Hair follicle dermal papilla cell (primary cell): ENCODE data around the gene HIGD1B. TPM values are rescaled to one million over a fixed set of nuclear protein-coding genes. Genes with fewer than 3 reads are reported as not detected.

Experiments
- small RNA-seq: library from RNA; depleted of rRNA; stranded (forward); fragments of <200 nt; gene quantifications from one replicate; pipeline ENCODE3, GENCODE V24; 2012
- total RNA-seq: library from RNA; depleted of rRNA; stranded (reverse); fragments of >200 nt; gene quantifications from 2 replicates; pipeline ENCODE4 v1.2.3, GENCODE V29; 2012

HIGD1B gene
- total RNA-seq, result not detected in 2 replicates

DNA sequence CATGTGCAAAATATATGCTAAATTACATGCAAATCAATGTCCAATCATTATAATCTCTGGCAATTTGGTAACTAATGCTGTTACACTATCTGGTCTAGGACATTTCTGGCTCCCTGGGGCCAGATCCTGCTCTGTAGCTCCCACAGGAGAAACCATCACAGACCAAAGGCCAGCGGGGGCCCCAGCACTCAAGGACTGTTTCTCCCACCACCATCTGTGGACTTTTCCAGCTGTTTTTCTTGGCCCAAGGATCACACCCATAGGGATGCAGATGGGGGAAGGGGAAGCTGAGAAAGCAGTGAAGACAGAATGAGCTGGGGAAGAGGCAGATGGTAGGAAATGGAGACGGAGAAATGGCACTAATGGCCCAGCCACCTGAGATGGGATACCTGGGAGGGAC, at the start of gene HIGD1B:
Gene HIGD1B, plus strand, starts transcription at position 298 of the 400 bp plus-strand sequence. CDS start 270 bp downstream, outside the sequence.

DNA sequence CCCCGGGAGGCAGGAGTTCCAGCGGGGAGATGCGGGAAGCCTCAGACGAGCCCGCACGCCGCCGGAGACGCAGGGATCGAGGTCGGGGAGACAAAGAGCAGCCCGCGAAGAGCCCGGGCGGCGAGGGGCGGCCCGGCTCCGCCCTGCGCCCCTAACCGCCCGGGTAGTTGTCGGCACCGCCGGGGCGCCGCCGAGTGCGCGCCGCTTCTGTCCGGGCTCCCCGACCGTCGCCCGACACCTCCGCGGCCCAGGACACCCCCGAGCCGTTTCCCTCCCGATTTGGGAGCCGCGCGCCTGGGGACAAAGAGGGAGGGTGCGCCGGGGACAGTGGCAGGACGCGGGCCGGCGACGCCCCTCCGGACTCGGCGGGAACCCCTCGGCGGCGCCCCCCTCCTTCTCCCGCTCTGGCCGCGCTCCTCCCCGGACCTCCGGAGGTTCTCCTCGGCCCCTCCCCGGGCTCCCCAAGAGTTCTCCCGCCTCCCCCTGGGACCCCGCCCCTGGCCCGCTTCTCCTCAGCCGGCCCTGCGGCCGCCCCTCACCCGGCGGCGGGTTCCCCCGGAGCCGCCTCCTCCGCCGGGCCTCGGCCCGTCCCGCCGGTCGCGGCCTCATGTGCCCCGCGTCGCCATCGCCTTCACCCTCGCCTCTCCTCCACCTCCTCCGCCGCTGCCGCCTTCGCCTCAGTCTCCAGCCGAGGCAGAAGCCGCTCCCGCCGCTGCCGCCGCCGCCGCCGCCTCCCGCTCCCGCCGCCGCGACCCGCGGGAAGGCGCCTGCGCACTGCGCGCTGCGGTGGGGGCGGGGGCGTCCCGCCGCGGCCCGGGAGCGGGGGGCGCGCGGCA, 17.9 kb upstream of the HIGD1B start, which contains the start of gene GJC1:
Gene GJC1, minus strand, starts transcription at position 765 of the 836 bp plus-strand sequence. CDS start 24,470 bp downstream, outside the sequence.

DNA sequence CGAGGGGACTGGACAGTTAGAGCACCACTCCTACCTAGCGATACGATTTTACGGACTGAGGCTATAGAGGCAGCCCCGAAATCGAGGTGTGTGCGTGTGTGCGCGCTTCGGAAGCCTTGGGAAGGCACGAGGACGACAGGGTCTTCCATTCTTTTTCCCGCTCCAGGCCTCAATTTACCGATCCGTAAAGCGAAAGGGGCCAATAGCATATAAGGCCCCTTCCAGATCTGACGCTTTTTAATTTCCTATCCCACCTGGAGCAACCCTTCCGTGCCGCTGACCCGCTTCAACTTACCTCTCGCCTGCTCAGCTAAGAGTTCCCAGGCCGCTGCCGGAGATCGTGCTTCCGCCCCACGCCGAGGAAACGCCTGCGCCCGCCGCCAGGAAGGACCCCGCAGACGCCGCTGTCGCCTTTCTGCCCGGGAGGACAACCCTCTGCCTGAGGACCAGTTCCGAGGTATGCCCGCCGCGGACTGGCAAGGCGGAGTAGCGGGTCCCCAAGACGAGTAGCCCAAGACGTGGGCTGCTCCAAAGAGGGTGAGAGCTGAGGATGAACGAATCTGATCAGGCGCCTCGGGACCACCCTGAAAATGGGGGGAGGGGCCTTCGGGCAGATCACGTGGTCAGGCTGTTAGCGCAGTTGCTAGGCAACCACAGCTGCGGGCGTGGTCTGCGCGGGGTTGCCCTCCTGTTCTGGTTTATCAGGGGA, 51.5 kb downstream of the HIGD1B start, which contains the start of gene EFTUD2:
Gene EFTUD2, minus strand, starts transcription at position 372 of the 709 bp plus-strand sequence. CDS start 4,924 bp downstream, outside the sequence.

Small RNA genes lying within 50 kb of the gene (small RNA-seq; reads per million reads assigned to genes)
- not detected for gene RN7SL405P

Other genes starting within 250 kb of the HIGD1B start
- under 0.01 and 0.16 TPM in 2 replicates for gene MEIOC, start 191.4 kb upstream of the HIGD1B start, total RNA-seq
- 23.0 and 23.8 TPM in 2 replicates for gene CCDC43, start 158.1 kb upstream of the HIGD1B start, total RNA-seq
- 2.1 and 2.7 TPM in 2 replicates for gene DBF4B, start 139.2 kb upstream of the HIGD1B start, total RNA-seq
- gene ADAM11, start 88.9 kb upstream of the HIGD1B start, total RNA-seq, result 0.61 and 1.3 TPM in 2 replicates
- gene GJC1, start 17.6 kb upstream of the HIGD1B start, total RNA-seq, result 33.4 and 53.7 TPM in 2 replicates
- 92.7 and 107 TPM in 2 replicates for gene EFTUD2, start 51.6 kb downstream of the HIGD1B start, total RNA-seq
- 1.2 and 2.1 TPM in 2 replicates for gene GFAP, start 67.6 kb downstream of the HIGD1B start, total RNA-seq
- 0.49 and 0.81 TPM in 2 replicates for gene KIF18B, start 99.9 kb downstream of the HIGD1B start, total RNA-seq
- gene C1QL1, start 120.4 kb downstream of the HIGD1B start, total RNA-seq, result 0.49 and 0.65 TPM in 2 replicates
- gene DCAKD, start 203.7 kb downstream of the HIGD1B start, total RNA-seq, result 52.4 and 56.2 TPM in 2 replicates
- gene NMT1, start 213.4 kb downstream of the HIGD1B start, total RNA-seq, result 82.4 and 90.6 TPM in 2 replicates